ENCODE measurements around the gene TTC28.
"Not testable (repeated sequence)": the region's sequence is repeated elsewhere in the genome, so short reads cannot be mapped to it uniquely, and the experiment has no call there.

The TTC28 gene

DNA sequence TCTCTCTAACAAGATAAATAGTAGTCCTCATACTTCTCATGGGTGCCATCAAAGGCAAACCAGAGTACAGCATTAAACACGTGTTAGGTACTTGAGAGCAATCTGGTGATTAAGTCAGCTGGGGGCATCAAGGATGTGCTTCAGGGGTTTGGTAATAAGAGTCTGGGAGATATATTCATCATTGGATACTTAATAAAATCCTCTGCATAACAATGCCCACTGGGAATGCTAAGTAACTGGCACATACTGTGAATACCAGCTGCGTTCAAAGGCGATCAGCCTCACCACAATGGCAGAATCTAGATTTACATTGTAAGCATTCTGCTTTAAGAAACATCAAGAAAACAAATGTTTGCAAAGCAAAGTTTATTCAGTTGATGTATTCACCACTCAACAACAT is 492.0 kb downstream of the TTC28 start:
- Mint-ChIP-seq H3K27ac (no peak overlapping the region), H3K4me1 (no peaks in the 10 kb centered on the region), H3K4me3 (no peak overlapping the region), H3K36me3 (no peaks in the 10 kb centered on the region), H3K9me3 (no peaks in the 10 kb centered on the region), H3K27me3 (no peaks in the 10 kb centered on the region)
- CTCF ChIA-PET: interaction anchor here (1.0 kb wide), 1 partner anchor 15 kb away, joined by 3 read pairs; no protein-coding TSS in a partner anchor
- DNase-seq: no peak

DNA sequence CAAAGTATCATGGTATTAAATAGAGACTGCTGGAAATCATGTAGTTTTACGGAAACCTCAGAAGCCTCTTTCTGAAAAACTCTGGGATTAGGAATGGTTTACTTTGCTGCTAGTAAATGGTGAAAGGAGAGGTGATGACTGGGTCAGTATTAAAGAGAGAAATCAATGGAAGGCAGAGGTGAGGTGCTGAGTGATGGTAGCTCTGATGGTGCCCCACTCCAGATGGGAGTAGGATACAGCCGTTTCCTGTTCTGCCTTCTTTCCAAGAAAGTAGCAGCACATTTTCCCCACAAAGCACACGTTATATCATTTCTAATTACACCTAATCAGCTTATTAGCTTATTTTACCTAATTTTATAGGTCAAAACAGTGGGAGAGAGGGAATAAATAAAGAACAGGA is 493.0 kb downstream of the TTC28 start:
- H3K36me3 Mint-ChIP-seq: no peaks in the 10 kb centered on the region
- no peak overlapping the region for H3K27ac Mint-ChIP-seq
- no peaks in the 10 kb centered on the region for H3K9me3 Mint-ChIP-seq
- no peaks in the 10 kb centered on the region for H3K4me1 Mint-ChIP-seq
- DNase-seq: no peak
- H3K4me3 Mint-ChIP-seq: no peak overlapping the region
- CTCF ChIA-PET: interaction anchor here (1.0 kb wide), 1 partner anchor 14 kb away, joined by 3 read pairs; no protein-coding TSS in a partner anchor
- H3K27me3 Mint-ChIP-seq: no peaks in the 10 kb centered on the region

- CTCF ChIA-PET: no interaction called here
- DNase-seq: no peak
- Mint-ChIP-seq H3K27ac (no peak overlapping the region), H3K36me3 (no peaks in the 10 kb centered on the region), H3K27me3 (no peaks in the 10 kb centered on the region), H3K4me3 (no peak overlapping the region), H3K4me1 (no peaks in the 10 kb centered on the region), H3K9me3 (no peaks in the 10 kb centered on the region)
These were observed 494.5 kb downstream of the TTC28 start for GRCh38 chr22:28185130-28185529.

DNA sequence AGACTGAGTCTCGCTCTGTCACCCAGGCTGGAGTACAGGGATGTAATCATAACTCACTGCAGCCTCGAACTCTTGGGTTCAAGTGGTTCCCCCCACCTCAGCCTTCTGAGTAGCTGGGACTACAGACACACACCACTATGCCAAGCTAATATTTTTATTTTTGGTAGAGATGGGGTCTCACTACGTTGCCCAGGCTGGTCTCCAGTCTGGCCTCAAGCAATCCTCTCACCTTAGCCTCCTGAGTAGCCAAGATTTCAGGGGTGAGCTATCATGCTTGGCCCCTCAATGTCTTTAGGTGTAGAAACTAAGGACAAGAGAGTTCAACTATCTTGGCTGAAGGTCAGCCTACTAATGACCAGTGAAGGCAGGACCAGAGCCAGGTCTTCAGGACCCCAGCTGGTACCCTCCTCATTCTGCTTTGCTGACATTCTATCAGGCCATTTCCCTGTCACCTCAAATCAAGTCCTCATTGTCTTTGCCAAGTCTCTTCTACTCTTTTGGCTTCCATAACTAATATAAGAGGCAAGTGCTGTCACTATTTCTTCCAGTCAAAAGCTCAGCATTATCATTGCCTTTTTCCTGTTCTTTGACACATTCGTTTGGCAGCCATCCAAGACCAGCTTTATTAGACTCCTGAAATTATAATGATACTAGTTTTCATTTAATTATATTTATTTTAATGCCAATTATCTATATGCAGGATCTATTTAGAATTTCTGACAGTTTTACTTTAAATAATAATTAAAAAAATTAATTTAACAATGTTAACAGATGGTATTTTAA is 496.4 kb downstream of the TTC28 start:
- Mint-ChIP-seq H3K27ac (no peak overlapping the region), H3K4me1 (no peaks in the 10 kb centered on the region), H3K36me3 (no peaks in the 10 kb centered on the region), H3K4me3 (no peak overlapping the region), H3K9me3 (no peaks in the 10 kb centered on the region), H3K27me3 (no peaks in the 10 kb centered on the region)
- no peak for DNase-seq
- CTCF ChIA-PET: no interaction called here

GRCh38 chr22:28180804-28181731 is 498.6 kb downstream of the TTC28 start:
- no peaks in the 10 kb centered on the region for H3K4me1 Mint-ChIP-seq
- H3K36me3 Mint-ChIP-seq: no peaks in the 10 kb centered on the region
- DNase-seq: no peak
- no peaks in the 10 kb centered on the region for H3K9me3 Mint-ChIP-seq
- no peak overlapping the region for H3K27ac Mint-ChIP-seq
- CTCF ChIA-PET: no interaction called here
- H3K27me3 Mint-ChIP-seq: no peaks in the 10 kb centered on the region
- H3K4me3 Mint-ChIP-seq: no peak overlapping the region

- Mint-ChIP-seq H3K4me1 (no peaks in the 10 kb centered on the region), H3K36me3 (no peaks in the 10 kb centered on the region), H3K27ac (no peak overlapping the region), H3K9me3 (no peaks in the 10 kb centered on the region), H3K27me3 (no peaks in the 10 kb centered on the region), H3K4me3 (no peak overlapping the region)
- no peak for DNase-seq
- CTCF ChIA-PET: no interaction called here
These were observed 500.2 kb downstream of the TTC28 start for GRCh38 chr22:28179392-28179791.

DNA sequence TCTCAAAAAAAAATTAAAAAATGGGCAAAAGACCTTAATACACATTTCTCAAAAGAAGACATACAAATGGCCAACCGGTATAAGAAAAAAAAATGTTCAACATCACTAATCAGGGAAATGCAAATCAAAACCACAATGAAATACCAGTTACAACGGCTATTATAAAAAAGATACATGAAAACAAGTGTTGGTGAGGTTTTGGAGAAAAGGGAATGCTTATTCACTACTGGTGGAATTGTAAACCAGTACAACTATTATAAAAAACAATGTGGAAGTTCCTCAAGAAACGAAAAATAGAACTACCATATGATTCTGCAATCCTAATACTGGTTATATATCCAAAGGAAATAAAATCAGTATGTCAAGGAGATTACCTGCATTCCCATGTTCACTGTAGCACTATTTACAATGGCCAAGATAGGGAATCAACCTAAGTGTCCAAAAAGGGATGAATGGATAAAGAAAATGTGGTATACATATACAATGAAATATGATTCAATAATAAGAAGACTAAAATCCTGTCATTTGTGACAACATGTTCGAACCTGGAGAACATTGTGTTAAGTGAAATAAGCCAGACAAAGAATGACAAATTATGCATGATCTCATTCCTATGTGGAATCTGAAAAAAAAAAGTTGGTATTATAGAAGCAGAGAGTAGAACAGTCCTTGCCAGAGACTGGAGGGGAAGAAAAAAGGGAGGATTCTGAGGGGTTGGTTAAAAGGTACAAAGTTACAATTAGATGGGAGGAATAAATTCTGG is 503.7 kb downstream of the TTC28 start:
- no peaks in the 10 kb centered on the region for H3K4me1 Mint-ChIP-seq
- no peak for DNase-seq
- no peak overlapping the region for H3K27ac Mint-ChIP-seq
- CTCF ChIA-PET: no interaction called here
- H3K4me3 Mint-ChIP-seq: no peak overlapping the region
- H3K27me3 Mint-ChIP-seq: no peaks in the 10 kb centered on the region
- H3K9me3 Mint-ChIP-seq: no peaks in the 10 kb centered on the region
- H3K36me3 Mint-ChIP-seq: no peaks in the 10 kb centered on the region

DNA sequence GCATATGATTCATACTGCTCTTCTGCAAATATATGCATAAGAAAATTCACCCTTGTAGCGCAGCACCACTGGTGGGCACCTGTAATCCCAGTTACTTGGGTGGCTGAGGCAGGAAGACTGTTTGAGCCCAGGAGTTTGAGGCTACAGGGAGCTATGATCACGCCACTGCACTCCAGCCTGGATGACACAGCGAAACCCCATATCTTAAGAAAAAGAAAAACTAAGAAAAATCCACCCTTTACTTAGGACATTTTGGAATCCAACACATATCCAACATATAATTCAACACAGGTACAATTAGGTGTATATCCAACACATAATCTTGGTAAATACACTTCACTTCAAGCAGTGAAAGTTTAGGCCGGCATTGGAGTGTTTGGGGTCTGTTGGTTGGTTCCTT is 505.1 kb downstream of the TTC28 start:
- Mint-ChIP-seq H3K4me3 (no peak overlapping the region), H3K36me3 (no peaks in the 10 kb centered on the region), H3K4me1 (no peaks in the 10 kb centered on the region), H3K27ac (no peak overlapping the region), H3K27me3 (no peaks in the 10 kb centered on the region), H3K9me3 (no peaks in the 10 kb centered on the region)
- CTCF ChIA-PET: no interaction called here
- no peak for DNase-seq

- Mint-ChIP-seq H3K27ac (no peak overlapping the region), H3K9me3 (peaks cover 2% of the 10 kb centered on the region), H3K27me3 (no peaks in the 10 kb centered on the region), H3K36me3 (no peaks in the 10 kb centered on the region), H3K4me1 (no peaks in the 10 kb centered on the region), H3K4me3 (no peak overlapping the region)
- CTCF ChIA-PET: interaction anchor here (0.8 kb wide), 1 partner anchor 14 kb away, joined by 3 read pairs; no protein-coding TSS in a partner anchor
- DNase-seq: no peak
These were observed 506.6 kb downstream of the TTC28 start for GRCh38 chr22:28172892-28173670.

DNA sequence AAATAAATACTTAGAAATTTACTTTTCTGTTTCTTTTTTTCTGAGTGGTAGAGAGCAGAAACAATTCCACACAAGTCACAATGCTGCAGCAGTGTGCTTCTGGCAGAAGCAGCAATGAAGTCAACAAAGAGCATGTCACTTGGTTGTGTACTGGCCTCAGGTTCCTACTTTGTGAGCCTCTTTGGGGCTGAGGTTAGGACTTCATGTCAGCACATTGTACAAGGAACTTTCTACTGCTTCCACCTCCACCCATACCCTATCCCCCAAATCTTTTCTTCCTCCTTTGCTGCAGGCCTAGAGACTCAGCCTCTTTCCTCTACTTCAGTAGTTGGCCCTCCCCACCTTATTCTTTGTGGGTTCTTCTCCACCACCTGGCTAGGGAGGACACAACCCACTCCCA is 507.9 kb downstream of the TTC28 start:
- H3K4me1 Mint-ChIP-seq: no peaks in the 10 kb centered on the region
- no peak overlapping the region for H3K27ac Mint-ChIP-seq
- H3K27me3 Mint-ChIP-seq: no peaks in the 10 kb centered on the region
- no peak for DNase-seq
- H3K36me3 Mint-ChIP-seq: no peaks in the 10 kb centered on the region
- CTCF ChIA-PET: no interaction called here
- no peak overlapping the region for H3K4me3 Mint-ChIP-seq
- peaks cover 2% of the 10 kb centered on the region for H3K9me3 Mint-ChIP-seq

DNA sequence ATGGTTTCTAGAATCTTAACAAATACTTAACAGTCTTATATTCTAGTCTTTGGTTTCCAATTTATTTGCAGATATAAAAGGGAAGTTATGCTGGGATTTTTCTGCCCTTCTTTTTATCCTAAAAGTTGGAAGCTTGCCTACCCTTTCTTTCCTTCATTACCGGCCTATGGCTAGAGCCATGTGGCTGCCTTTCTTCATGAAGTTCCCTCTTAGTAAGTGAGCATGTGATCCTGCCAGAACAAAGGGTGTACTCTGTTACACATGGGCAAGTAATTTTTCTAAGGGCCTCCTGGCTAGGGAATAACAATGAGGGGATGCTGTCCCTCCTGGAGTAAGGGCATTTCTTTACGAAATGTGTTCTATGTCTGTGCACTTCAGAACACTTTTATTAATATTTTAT is 508.5 kb downstream of the TTC28 start:
- no peaks in the 10 kb centered on the region for H3K27me3 Mint-ChIP-seq

DNA sequence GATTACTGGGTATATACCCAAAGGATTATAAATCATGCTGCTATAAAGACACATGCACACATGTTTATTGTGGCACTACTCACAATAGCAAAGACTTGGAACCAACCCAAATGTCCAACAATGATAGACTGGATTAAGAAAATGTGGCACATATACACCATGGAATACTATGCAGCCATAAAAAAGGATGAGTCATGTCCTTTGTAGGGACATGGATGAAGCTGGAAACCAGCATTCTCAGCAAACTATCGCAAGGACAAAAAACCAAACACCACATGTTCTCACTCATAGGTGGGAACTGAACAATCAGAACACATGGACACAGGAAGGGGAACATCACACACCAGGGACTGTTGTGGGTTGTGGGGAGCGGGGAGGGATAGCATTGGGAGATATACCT is 510.3 kb downstream of the TTC28 start:
- H3K27ac Mint-ChIP-seq, H3K9me3 Mint-ChIP-seq, H3K27me3 Mint-ChIP-seq, H3K4me3 Mint-ChIP-seq, H3K36me3 Mint-ChIP-seq, H3K4me1 Mint-ChIP-seq, DNase-seq, CTCF ChIA-PET: not testable (repeated sequence)

More for the DNA sequence above, 508.5 kb downstream of the TTC28 start:
- peaks cover 2% of the 10 kb centered on the region for H3K9me3 Mint-ChIP-seq
- no peaks in the 10 kb centered on the region for H3K4me1 Mint-ChIP-seq
- CTCF ChIA-PET: no interaction called here
- no peak overlapping the region for H3K27ac Mint-ChIP-seq
- H3K36me3 Mint-ChIP-seq: no peaks in the 10 kb centered on the region
- no peak overlapping the region for H3K4me3 Mint-ChIP-seq
- no peak for DNase-seq

DNA sequence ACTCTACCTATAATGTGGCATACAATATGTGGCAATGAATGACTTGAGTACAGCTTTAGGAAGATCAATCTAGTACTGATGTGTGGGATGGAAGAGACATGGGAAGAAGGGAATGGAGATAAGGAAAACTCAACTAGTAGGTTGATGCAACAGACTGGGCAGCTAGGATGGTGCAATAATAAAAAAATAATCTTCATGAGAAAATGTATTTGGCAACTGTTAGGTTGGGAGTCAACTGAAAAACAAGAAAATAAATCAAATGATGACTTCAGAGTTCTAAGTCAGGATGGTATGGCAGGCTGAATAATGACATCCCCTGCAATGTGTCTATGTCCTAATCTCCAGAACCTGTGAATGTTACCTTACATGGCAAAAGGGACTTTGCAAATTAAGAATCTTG is 523.8 kb downstream of the TTC28 start:
- H3K9me3 Mint-ChIP-seq: no peaks in the 10 kb centered on the region
- no peaks in the 10 kb centered on the region for H3K36me3 Mint-ChIP-seq
- no peaks in the 10 kb centered on the region for H3K27me3 Mint-ChIP-seq
- H3K4me3 Mint-ChIP-seq: no peak overlapping the region
- CTCF ChIA-PET: no interaction called here
- H3K27ac Mint-ChIP-seq: no peak overlapping the region
- no peak for DNase-seq
- no peaks in the 10 kb centered on the region for H3K4me1 Mint-ChIP-seq

DNA sequence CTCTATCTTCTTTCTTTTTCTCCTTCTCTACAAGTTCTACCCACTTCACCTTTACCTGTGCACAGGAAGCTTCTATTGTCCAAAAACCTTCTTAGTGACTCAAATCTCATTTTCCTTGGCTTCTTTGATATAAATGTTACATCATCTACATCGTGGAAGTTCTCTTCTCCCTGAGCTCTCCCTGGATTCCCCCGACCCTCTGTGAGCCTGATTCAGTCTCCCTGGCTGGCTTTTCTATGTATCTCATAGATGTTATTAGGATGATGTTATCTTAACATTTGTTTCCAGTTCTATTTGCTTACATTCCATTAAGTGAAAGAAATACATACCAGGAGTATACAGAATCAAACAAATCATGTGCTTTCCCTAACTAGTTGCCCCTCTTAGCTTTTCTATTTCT is 524.8 kb downstream of the TTC28 start:
- H3K9me3 Mint-ChIP-seq: no peaks in the 10 kb centered on the region
- DNase-seq: no peak
- H3K36me3 Mint-ChIP-seq: no peaks in the 10 kb centered on the region
- no peaks in the 10 kb centered on the region for H3K27me3 Mint-ChIP-seq
- no peak overlapping the region for H3K27ac Mint-ChIP-seq
- no peak overlapping the region for H3K4me3 Mint-ChIP-seq
- no peaks in the 10 kb centered on the region for H3K4me1 Mint-ChIP-seq
- CTCF ChIA-PET: no interaction called here
